HEK293T (cell line): Measurements from ENCODE around the gene ACOT9.
"Not testable (repeated sequence)": the region's sequence is repeated elsewhere in the genome, so short reads cannot be mapped to it uniquely, and the experiment has no call there.

Experiments used
- CTCF ChIA-PET: fragments of 350-600 bp; formaldehyde crosslinking; extraction: SDS; loops from one replicate; lab custom pipeline; 2021; ENCODE audit warnings: antibody characterized with exemption, inconsistent platforms; lab: Yijun Ruan, JAX
- POLR2A ChIA-PET: fragments of 350-600 bp; formaldehyde crosslinking; extraction: SDS; loops from one replicate; lab custom pipeline; 2020; ENCODE audit warnings: antibody characterized with exemption, inconsistent platforms; lab: Yijun Ruan, JAX
- DNase-seq: peaks from one replicate; pipeline ENCODE4 v3.0.0; 2012; ENCODE audit warnings: mixed read lengths; ENCODE audit errors: extremely low spot score
- ARNT ChIP-seq: fragments of 450-650 bp; IDR thresholded peaks from 2 replicates; pipeline ENCODE4 v1.6.1; 2017; ENCODE audit warnings: mild to moderate bottlenecking
- BHLHE40 ChIP-seq: fragments of 450-650 bp; IDR thresholded peaks from 2 replicates; pipeline ENCODE4 v1.6.1; 2016; ENCODE audit warnings: mild to moderate bottlenecking, moderate library complexity, borderline replicate concordance
- CTBP1 ChIP-seq: fragments of 450-650 bp; IDR thresholded peaks from 2 replicates; pipeline ENCODE4 v1.6.1; 2016; ENCODE audit warnings: borderline replicate concordance
- ELF4 ChIP-seq: fragments of 450-650 bp; IDR thresholded peaks from 2 replicates; pipeline ENCODE4 v1.6.1; 2017; ENCODE audit warnings: antibody characterized with exemption
- FOXA1 ChIP-seq: fragments of 450-650 bp; IDR thresholded peaks from 2 replicates; pipeline ENCODE4 v1.6.1; 2016; ENCODE audit warnings: mild to moderate bottlenecking
- FOXK2 ChIP-seq: fragments of 450-650 bp; IDR thresholded peaks from 2 replicates; pipeline ENCODE4 v1.6.1; 2016; ENCODE audit warnings: mild to moderate bottlenecking
- FOXM1 ChIP-seq: fragments of 450-650 bp; IDR thresholded peaks from 2 replicates; pipeline ENCODE4 v1.6.1; 2017; ENCODE audit warnings: mild to moderate bottlenecking, borderline replicate concordance
- HDGF ChIP-seq: fragments of 450-650 bp; IDR thresholded peaks from 2 replicates; pipeline ENCODE4 v1.6.1; 2017; ENCODE audit warnings: antibody characterized with exemption, borderline replicate concordance
- L3MBTL2 ChIP-seq: fragments of 450-650 bp; conservative IDR thresholded peaks from 2 replicates; pipeline ENCODE4 v1.6.1; 2016; ENCODE audit warnings: mild to moderate bottlenecking
- LEF1 ChIP-seq: fragments of 450-650 bp; IDR thresholded peaks from 2 replicates; pipeline ENCODE4 v1.6.1; 2017; ENCODE audit warnings: mild to moderate bottlenecking, borderline replicate concordance
- NFRKB ChIP-seq: fragments of 450-650 bp; IDR thresholded peaks from 2 replicates; pipeline ENCODE4 v1.6.1; 2016; ENCODE audit warnings: mild to moderate bottlenecking, moderate library complexity
- PKNOX1 ChIP-seq: fragments of 450-650 bp; IDR thresholded peaks from 2 replicates; pipeline ENCODE4 v1.6.1; 2016
- SP1 ChIP-seq: fragments of 450-650 bp; IDR thresholded peaks from 2 replicates; pipeline ENCODE4 v1.6.1; 2017
- SUZ12 ChIP-seq: fragments of 450-650 bp; IDR thresholded peaks from 2 replicates; pipeline ENCODE4 v1.6.1; 2016; ENCODE audit warnings: mild to moderate bottlenecking
- TARDBP ChIP-seq: fragments of 450-650 bp; IDR thresholded peaks from 2 replicates; pipeline ENCODE4 v1.6.1; 2016
- ZNF384 ChIP-seq: fragments of 450-650 bp; IDR thresholded peaks from 2 replicates; pipeline ENCODE4 v1.6.1; 2016

The ACOT9 gene

GRCh38 chrX:23704673-23705206 lies 38.3 kb downstream of the ACOT9 start:
- TF ChIP-seq FOXK2 (no peak), ELF4 (no peak), PKNOX1 (no peak), SUZ12 (no peak), L3MBTL2 (no peak), FOXA1 (no peak), TARDBP (no peak), HDGF (no peak), ZNF384 (no peak), LEF1 (no peak), NFRKB (no peak), ARNT (no peak), SP1 (no peak), FOXM1 (no peak), CTBP1 (no peak), BHLHE40 (no peak)
- ChIA-PET POLR2A (no interaction called here), CTCF (no interaction called here)
- DNase-seq = no peak

- TF ChIP-seq L3MBTL2 (no peak), SUZ12 (no peak), FOXA1 (no peak), PKNOX1 (no peak), NFRKB (no peak), ARNT (no peak), FOXK2 (no peak), CTBP1 (no peak)
- ChIA-PET POLR2A (no interaction called here), CTCF (no interaction called here)
- no peak for DNase-seq
These were observed 43.4 kb downstream of the ACOT9 start for GRCh38 chrX:23699636-23700194.

- no peak for TF ChIP-seq FOXM1
- CTCF ChIA-PET = interaction anchor here (0.6 to 1.2 kb wide), 5 partner anchors 113 to 212 kb away, joined by 3 to 14 read pairs (median 4); no protein-coding TSS in a partner anchor
- DNase-seq = peak; percentile 68
- POLR2A ChIA-PET = no interaction called here
These were observed 48.5 kb downstream of the ACOT9 start for GRCh38 chrX:23694606-23695005.

GRCh38 chrX:23692166-23692565 lies 50.9 kb downstream of the ACOT9 start:
- no peak for DNase-seq
- no peak for TF ChIP-seq PKNOX1
- no peak for TF ChIP-seq FOXM1
- TF ChIP-seq ZNF384 = no peak
- TF ChIP-seq FOXA1 = no peak
- no peak for TF ChIP-seq FOXK2
- no peak for TF ChIP-seq SP1
- CTCF ChIA-PET = interaction anchor here (0.9 to 2.0 kb wide), 2 partner anchors 66 to 210 kb away, joined by 3 to 15 read pairs; no protein-coding TSS in a partner anchor
- POLR2A ChIA-PET = interaction anchor here (1.4 to 1.6 kb wide), 2 partner anchors 210 to 215 kb away, joined by 3 to 4 read pairs; no protein-coding TSS in a partner anchor

GRCh38 chrX:23676486-23676885 lies 66.6 kb downstream of the ACOT9 start:
- POLR2A ChIA-PET = not testable (repeated sequence)

GRCh38 chrX:23673108-23673507 lies 70.0 kb downstream of the ACOT9 start:
- DNase-seq = no peak
- CTCF ChIA-PET = no interaction called here
- POLR2A ChIA-PET = no interaction called here

More at GRCh38 chrX:23676486-23676885, 66.6 kb downstream of the ACOT9 start:
- CTCF ChIA-PET, DNase-seq: not testable (repeated sequence)

GRCh38 chrX:23670528-23670927 lies 72.5 kb downstream of the ACOT9 start:
- no peak for DNase-seq
- no peak for TF ChIP-seq ELF4
- TF ChIP-seq FOXA1 = no peak
- no peak for TF ChIP-seq HDGF
- TF ChIP-seq NFRKB = no peak
- ChIA-PET CTCF (no interaction called here), POLR2A (no interaction called here)

More at GRCh38 chrX:23673108-23673507, 70.0 kb downstream of the ACOT9 start:
- TF ChIP-seq BHLHE40 = no peak
- TF ChIP-seq ARNT = no peak

GRCh38 chrX:23668335-23668734 lies 74.7 kb downstream of the ACOT9 start:
- CTCF ChIA-PET = interaction anchor here (0.5 to 1.1 kb wide), 2 partner anchors 15 to 38 kb away, joined by 3 to 5 read pairs; no protein-coding TSS in a partner anchor
- POLR2A ChIA-PET = no interaction called here
- TF ChIP-seq TARDBP (no peak), FOXK2 (no peak), ARNT (no peak), SP1 (no peak), HDGF (no peak), PKNOX1 (no peak), BHLHE40 (no peak), L3MBTL2 (no peak), CTBP1 (no peak), FOXM1 (no peak), SUZ12 (no peak), LEF1 (no peak), ZNF384 (no peak), NFRKB (no peak), FOXA1 (no peak)
- no peak for DNase-seq
